SKM-1 (cell line): ENCODE data around the gene ZFP36L1.

Source experiments
- DNase-seq: peaks from one replicate; lab custom pipeline; 2025; ENCODE audit not compliant: unreplicated experiment; lab: John Stamatoyannopoulos, UW

The ZFP36L1 gene

GRCh38 chr14:68784978-68785533 is 7.8 kb downstream of the ZFP36L1 start:
- DNase-seq, result no peak

GRCh38 chr14:68784226-68784910 is 8.5 kb downstream of the ZFP36L1 start:
- no peak for DNase-seq

- DNase-seq, result no peak
Measured at GRCh38 chr14:68783408-68784225, 9.2 kb downstream of the ZFP36L1 start.

- DNase-seq, result no peak
Measured at GRCh38 chr14:68782091-68782981, 10.5 kb downstream of the ZFP36L1 start.

GRCh38 chr14:68781161-68782021 is 11.5 kb downstream of the ZFP36L1 start:
- no peak for DNase-seq

GRCh38 chr14:68780358-68781160 is 12.3 kb downstream of the ZFP36L1 start:
- DNase-seq, result no peak

GRCh38 chr14:68779761-68780323 is 13.0 kb downstream of the ZFP36L1 start:
- no peak for DNase-seq

GRCh38 chr14:68777644-68778043 is 15.2 kb downstream of the ZFP36L1 start:
- no peak for DNase-seq

- no peak for DNase-seq
Measured at GRCh38 chr14:68775614-68776126, 17.2 kb downstream of the ZFP36L1 start.

- no peak for DNase-seq
Measured at GRCh38 chr14:68774771-68775613, 17.9 kb downstream of the ZFP36L1 start.

GRCh38 chr14:68772761-68773381 is 20.0 kb downstream of the ZFP36L1 start:
- DNase-seq, result no peak

GRCh38 chr14:68771631-68772030 is 21.2 kb downstream of the ZFP36L1 start:
- DNase-seq, result no peak

GRCh38 chr14:68770553-68771286 is 22.1 kb downstream of the ZFP36L1 start:
- DNase-seq, result no peak

- DNase-seq, result no peak
Measured at GRCh38 chr14:68770051-68770450, 22.8 kb downstream of the ZFP36L1 start.

- no peak for DNase-seq
Measured at GRCh38 chr14:68768316-68768715, 24.6 kb downstream of the ZFP36L1 start.

- DNase-seq, result no peak
Measured at GRCh38 chr14:68767248-68767645, 25.6 kb downstream of the ZFP36L1 start.
